HG03103 (cell line): ENCODE data around the gene AKTIP.
"Not testable (repeated sequence)": the region's sequence is repeated elsewhere in the genome, so short reads cannot be mapped to it uniquely, and the experiment has no call there.

Source experiments
- ATAC-seq: cut with Tn5 transposase; IDR thresholded peaks from one replicate; pipeline ENCODE4 v1.9.1; 2021; ENCODE audit warnings: low read depth; ENCODE audit not compliant: unreplicated experiment

AKTIP gene

GRCh38 chr16:53502331-53503269, at the start of gene AKTIP:
TSS of gene AKTIP (minus strand) at chr16:53503209. CDS start at chr16:53500259, 2,950 bp downstream.
- ATAC-seq: peak; percentile 27

GRCh38 chr16:53549970-53550690, 47.1 kb upstream of the AKTIP start:
- peak; percentile 79 for ATAC-seq

GRCh38 chr16:53546988-53547391, 44.0 kb upstream of the AKTIP start:
- no peak for ATAC-seq

- ATAC-seq: no peak
Observed at GRCh38 chr16:53545433-53545832, 42.4 kb upstream of the AKTIP start.

GRCh38 chr16:53542283-53542682, 39.3 kb upstream of the AKTIP start:
- ATAC-seq: no peak

GRCh38 chr16:53541326-53541725, 38.3 kb upstream of the AKTIP start:
- ATAC-seq: no peak

GRCh38 chr16:53539759-53540718, 37.0 kb upstream of the AKTIP start:
- ATAC-seq: not testable (repeated sequence)

GRCh38 chr16:53539346-53539745, 36.3 kb upstream of the AKTIP start:
- not testable (repeated sequence) for ATAC-seq

- ATAC-seq: no peak
Observed at GRCh38 chr16:53537626-53538025, 34.6 kb upstream of the AKTIP start.

GRCh38 chr16:53534206-53534605, 31.2 kb upstream of the AKTIP start:
- ATAC-seq: no peak

- no peak for ATAC-seq
Observed at GRCh38 chr16:53530741-53531140, 27.7 kb upstream of the AKTIP start.

- ATAC-seq: no peak
Observed at GRCh38 chr16:53530046-53530445, 27.0 kb upstream of the AKTIP start.

GRCh38 chr16:53529513-53529912, 26.5 kb upstream of the AKTIP start:
- no peak for ATAC-seq

GRCh38 chr16:53528797-53529196, 25.8 kb upstream of the AKTIP start:
- ATAC-seq: no peak

GRCh38 chr16:53523971-53524548, 21.1 kb upstream of the AKTIP start:
- no peak for ATAC-seq

GRCh38 chr16:53523126-53523804, 20.3 kb upstream of the AKTIP start:
- ATAC-seq: no peak

- ATAC-seq: no peak
Observed at GRCh38 chr16:53519417-53520091, 16.5 kb upstream of the AKTIP start.

- ATAC-seq: peak; percentile 96
Observed at GRCh38 chr16:53518550-53519416, 15.8 kb upstream of the AKTIP start.
